OCI-LY7 (cell line): ENCODE results near the gene AXL. TPM values are rescaled to one million over a fixed set of nuclear protein-coding genes. Genes with fewer than 3 reads are reported as not detected.

Source experiments
- BruUV-seq: library from RNA; stranded (reverse); fragments of 400-500 nt; replicated peaks from 2 replicates; lab custom pipeline; 2021; lab: Mats Ljungman, UMichigan
- CTCF ChIA-PET: fragments of 300-600 bp; sonication (Branson Sonifier 250); formaldehyde crosslinking; loops from one replicate; lab custom pipeline; 2022; ENCODE audit warnings: antibody characterized with exemption; ENCODE audit not compliant: unreplicated experiment; lab: Charles Lee
- POLR2A ChIA-PET: fragments of 300-600 bp; sonication (Branson Sonifier 250); formaldehyde crosslinking; loops from one replicate; lab custom pipeline; 2022; ENCODE audit warnings: antibody characterized with exemption; lab: Charles Lee
- DNase-seq: peaks from one replicate; pipeline ENCODE4 v3.0.0-alpha.2; 2015; ENCODE audit warnings: low spot score
- H2AFZ ChIP-seq: fragments of 200-600 bp; sonication (generic), shearing (Covaris generic); 2 replicates; pipeline ENCODE4 v1.6.1; 2014; ENCODE audit warnings: mild to moderate bottlenecking, antibody characterized with exemption, low read length, moderate library complexity
- H3K27ac ChIP-seq: fragments of 200-600 bp; sonication (generic); 2 replicates; pipeline ENCODE4 v1.5.1; 2014; ENCODE audit warnings: mixed run types, low read depth, mild to moderate bottlenecking, moderate library complexity, low read length, inconsistent platforms; ENCODE audit not compliant: poor library complexity, severe bottlenecking
- H3K36me3 ChIP-seq: fragments of 200-600 bp; sonication (generic); 2 replicates; pipeline ENCODE4 v1.6.1; 2014; ENCODE audit warnings: mild to moderate bottlenecking, antibody characterized with exemption, low read length, moderate library complexity, mixed read lengths; ENCODE audit not compliant: insufficient read depth
- H3K4me1 ChIP-seq: fragments of 200-600 bp; sonication (generic); 2 replicates; pipeline ENCODE4 v1.5.1; 2014; ENCODE audit warnings: mild to moderate bottlenecking, low read length; ENCODE audit not compliant: insufficient read depth, poor library complexity, severe bottlenecking
- H3K4me2 ChIP-seq: fragments of 200-600 bp; sonication (generic); 2 replicates; pipeline ENCODE4 v1.6.1; 2014; ENCODE audit warnings: mild to moderate bottlenecking, low read length
- H3K4me3 ChIP-seq: fragments of 200-600 bp; sonication (generic); 2 replicates; pipeline ENCODE4 v1.5.1; 2014; ENCODE audit warnings: mild to moderate bottlenecking, low read depth, low read length; ENCODE audit not compliant: poor library complexity, severe bottlenecking
- H3K79me2 ChIP-seq: fragments of 200-600 bp; sonication (generic); 2 replicates; pipeline ENCODE4 v1.6.1; 2016; ENCODE audit warnings: low read depth, mild to moderate bottlenecking, low read length, moderate library complexity, mixed read lengths; ENCODE audit not compliant: insufficient read depth
- H3K9me2 ChIP-seq: fragments of 200-600 bp; sonication (generic); 2 replicates; pipeline ENCODE4 v1.6.1; 2016; ENCODE audit warnings: mild to moderate bottlenecking, low read length, mixed read lengths; ENCODE audit not compliant: insufficient read depth
- H3K9me3 ChIP-seq: fragments of 200-600 bp; sonication (generic); 2 replicates; pipeline ENCODE4 v1.6.1; 2014; ENCODE audit warnings: mild to moderate bottlenecking, mixed run types, low read length, mixed read lengths
- H4K20me1 ChIP-seq: fragments of 200-600 bp; sonication (generic); 2 replicates; pipeline ENCODE4 v1.6.1; 2014; ENCODE audit warnings: mild to moderate bottlenecking, antibody characterized with exemption, low read length, moderate library complexity, mixed read lengths; ENCODE audit not compliant: insufficient read depth
- EZH2phosphoT487 ChIP-seq: fragments of 200-600 bp; sonication (generic); IDR thresholded peaks from 2 replicates; pipeline ENCODE4 v1.6.1; 2018; ENCODE audit warnings: low read depth, borderline replicate concordance, mild to moderate bottlenecking, mixed run types, antibody characterized with exemption, low read length, moderate library complexity, mixed read lengths
- intact Hi-C: fragments of 100-400 bp; cut with micrococcal nuclease; formaldehyde crosslinking; loops from one replicate; pipeline ENCODE4 v1.10.0; 2022; ENCODE audit not compliant: unreplicated experiment
- total RNA-seq, 2 experiments: library from RNA; depleted of rRNA in 1 of 2; stranded (reverse); fragments of >200 nt in 1 of 2; shearing (Covaris generic) in 1 of 2; gene quantifications; 2 replicates each; pipeline ENCODE4 v1.2.3, GENCODE V29; 2014 to 2022
- TF ChIP-seq, protein P1 (sequence below): fragments of 200-600 bp; sonication (generic); conservative IDR thresholded peaks from 2 replicates; pipeline ENCODE4 v1.5.1; 2014; ENCODE audit warnings: mild to moderate bottlenecking, antibody characterized with exemption, low read length, moderate library complexity, mixed read lengths

Gene AXL
- total RNA-seq, 2 experiments from 2014 or later = not detected

DNA sequence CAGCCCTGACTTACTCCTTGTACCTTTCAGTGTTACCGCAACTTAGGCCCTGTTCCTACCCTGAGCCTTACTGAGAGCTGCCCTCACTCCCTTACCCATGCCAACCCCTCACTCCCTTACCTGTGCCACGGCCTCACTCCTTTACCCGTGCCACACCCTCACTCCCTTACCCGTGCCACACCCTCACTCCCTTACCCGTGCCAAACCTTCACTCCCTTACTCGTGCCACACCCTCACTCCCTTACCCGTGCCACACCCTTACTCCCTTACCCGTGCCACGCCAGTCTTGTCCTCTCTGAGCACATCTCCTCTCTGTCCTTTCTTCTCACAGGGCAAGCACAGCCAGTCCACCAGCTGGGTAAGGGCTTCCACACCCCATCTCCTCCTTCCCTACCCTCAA lies 20.3 kb downstream of the AXL start:
- ChIA-PET POLR2A (no interaction called here), CTCF (no interaction called here)
- DNase-seq = no peak
- no TSS peak for BruUV-seq
- intact Hi-C loops = no loop called here
- Histone ChIP-seq H3K4me2 (no peak overlapping the region), H2AFZ (no peak overlapping the region), H3K4me3 (no peak overlapping the region), H3K79me2 (no peaks in the 10 kb centered on the region), H3K36me3 (no peaks in the 10 kb centered on the region), H4K20me1 (no peaks in the 10 kb centered on the region), H3K27ac (no peak overlapping the region), H3K9me2 (no peaks in the 10 kb centered on the region), H3K9me3 (no peaks in the 10 kb centered on the region), H3K4me1 (no peaks in the 10 kb centered on the region)
- no peak for TF ChIP-seq EZH2phosphoT487
- TF ChIP-seq, protein P1, sequence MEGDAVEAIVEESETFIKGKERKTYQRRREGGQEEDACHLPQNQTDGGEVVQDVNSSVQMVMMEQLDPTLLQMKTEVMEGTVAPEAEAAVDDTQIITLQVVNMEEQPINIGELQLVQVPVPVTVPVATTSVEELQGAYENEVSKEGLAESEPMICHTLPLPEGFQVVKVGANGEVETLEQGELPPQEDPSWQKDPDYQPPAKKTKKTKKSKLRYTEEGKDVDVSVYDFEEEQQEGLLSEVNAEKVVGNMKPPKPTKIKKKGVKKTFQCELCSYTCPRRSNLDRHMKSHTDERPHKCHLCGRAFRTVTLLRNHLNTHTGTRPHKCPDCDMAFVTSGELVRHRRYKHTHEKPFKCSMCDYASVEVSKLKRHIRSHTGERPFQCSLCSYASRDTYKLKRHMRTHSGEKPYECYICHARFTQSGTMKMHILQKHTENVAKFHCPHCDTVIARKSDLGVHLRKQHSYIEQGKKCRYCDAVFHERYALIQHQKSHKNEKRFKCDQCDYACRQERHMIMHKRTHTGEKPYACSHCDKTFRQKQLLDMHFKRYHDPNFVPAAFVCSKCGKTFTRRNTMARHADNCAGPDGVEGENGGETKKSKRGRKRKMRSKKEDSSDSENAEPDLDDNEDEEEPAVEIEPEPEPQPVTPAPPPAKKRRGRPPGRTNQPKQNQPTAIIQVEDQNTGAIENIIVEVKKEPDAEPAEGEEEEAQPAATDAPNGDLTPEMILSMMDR = no peak

- Histone ChIP-seq H3K27ac (no peak overlapping the region), H3K4me1 (no peaks in the 10 kb centered on the region), H3K9me3 (no peaks in the 10 kb centered on the region), H3K9me2 (no peaks in the 10 kb centered on the region), H3K36me3 (no peaks in the 10 kb centered on the region), H3K79me2 (no peaks in the 10 kb centered on the region), H3K4me2 (no peak overlapping the region), H4K20me1 (no peaks in the 10 kb centered on the region), H3K4me3 (no peak overlapping the region), H2AFZ (no peak overlapping the region)
- no TSS peak for BruUV-seq
- intact Hi-C loops = no loop called here
- TF ChIP-seq, protein P1 = no peak
- TF ChIP-seq EZH2phosphoT487 = no peak
- ChIA-PET CTCF (no interaction called here), POLR2A (no interaction called here)
- DNase-seq = no peak
These were observed 21.0 kb downstream of the AXL start for GRCh38 chr19:41239961-41240574.

GRCh38 chr19:41241859-41242258 lies 22.8 kb downstream of the AXL start:
- Histone ChIP-seq H2AFZ (no peak overlapping the region), H3K27ac (no peak overlapping the region), H3K9me2 (no peaks in the 10 kb centered on the region), H3K4me3 (no peak overlapping the region), H3K79me2 (no peaks in the 10 kb centered on the region), H3K36me3 (no peaks in the 10 kb centered on the region), H3K4me1 (no peaks in the 10 kb centered on the region), H3K9me3 (no peaks in the 10 kb centered on the region), H4K20me1 (no peaks in the 10 kb centered on the region), H3K4me2 (no peak overlapping the region)
- DNase-seq = no peak
- no peak for TF ChIP-seq EZH2phosphoT487
- TF ChIP-seq, protein P1 = no peak
- no TSS peak for BruUV-seq
- POLR2A ChIA-PET = no interaction called here
- CTCF ChIA-PET = no interaction called here
- intact Hi-C loops = no loop called here
